ENCODE measurements around the gene KAZN. TPM values are rescaled to one million over a fixed set of nuclear protein-coding genes. Genes with fewer than 3 reads are reported as not detected.

The KAZN gene
- total and polyA plus RNA-seq, 2 of the 8 experiments (the other 6 are each of a cell fraction or from before 2014, with no cell fraction given): 3.7 to 11.8 TPM

DNA sequence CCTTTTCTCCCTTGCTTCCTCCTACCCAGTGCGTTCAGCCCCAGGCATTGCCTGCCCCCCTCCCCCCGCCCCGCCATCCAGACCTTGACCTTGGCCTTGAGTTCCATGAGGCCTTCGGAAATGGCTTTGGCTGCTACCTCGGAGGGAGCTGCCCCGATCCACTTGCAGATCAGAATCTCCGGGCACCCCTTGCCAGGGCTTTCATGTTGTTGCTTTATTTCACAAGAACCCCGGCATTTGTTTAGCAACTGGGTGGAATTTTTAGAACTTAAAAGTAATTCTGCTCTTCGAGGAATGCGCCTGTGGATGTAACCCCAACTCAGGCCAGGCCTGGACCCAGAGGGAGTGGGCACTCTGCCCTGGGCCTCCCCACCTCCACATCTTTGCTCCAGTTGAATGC lies 401.0 kb downstream of the KAZN start (continued):
- TF ChIP-seq ASH2L (IDR thresholded peaks at IDR 0.05; ENCODE audit: low read length) (no peak), EGR1 (IDR thresholded peaks at IDR 0.05; ENCODE audit: borderline replicate concordance, low read depth, low read length) (no peak), PHF8 (conservative IDR thresholded peaks at IDR 0.05; ENCODE audit: low read depth, low read length) (no peak), SP1 (IDR thresholded peaks at IDR 0.05; ENCODE audit: low read depth, low read length) (no peak), SP2 (IDR thresholded peaks at IDR 0.05; ENCODE audit: low read length) (no peak)
